Neural progenitor cell (in vitro differentiated cells): Measurements from ENCODE around the gene FYTTD1. TPM values are rescaled to one million over a fixed set of nuclear protein-coding genes. Genes with fewer than 3 reads are reported as not detected.

Experiments
- DNase-seq: peaks from one replicate; pipeline ENCODE4 v3.0.0-alpha.2; 2016; ENCODE audit warnings: low spot score
- H2AFZ ChIP-seq: fragments of 200-600 bp; sonication (generic); replicated peaks from 2 replicates; pipeline ENCODE4 v1.6.1; 2016; ENCODE audit warnings: antibody characterized with exemption
- H3F3A ChIP-seq: fragments of 200-600 bp; sonication (generic); 2 replicates; pipeline ENCODE4 v1.6.1; 2016; ENCODE audit warnings: antibody characterized with exemption, low read depth
- H3K27ac ChIP-seq: fragments of 200-600 bp; sonication (generic); 2 replicates; pipeline ENCODE4 v1.5.1; 2016; ENCODE audit warnings: mild to moderate bottlenecking
- H3K27me3 ChIP-seq: fragments of 200-600 bp; sonication (generic); 2 replicates; pipeline ENCODE4 v1.6.1; 2016; ENCODE audit warnings: mild to moderate bottlenecking, moderate library complexity
- H3K36me3 ChIP-seq: fragments of 200-600 bp; sonication (generic); 2 replicates; pipeline ENCODE4 v1.5.1; 2016
- H3K4me1 ChIP-seq: fragments of 200-600 bp; sonication (generic); 2 replicates; pipeline ENCODE4 v1.6.1; 2016; ENCODE audit warnings: mixed run types
- H3K4me2 ChIP-seq: fragments of 200-600 bp; sonication (generic); 2 replicates; pipeline ENCODE4 v1.6.1; 2016
- H3K4me3 ChIP-seq: fragments of 200-600 bp; sonication (generic); 2 replicates; pipeline ENCODE4 v1.5.1; 2016
- H3K79me2 ChIP-seq: fragments of 200-600 bp; sonication (generic); 2 replicates; pipeline ENCODE4 v1.6.1; 2016; ENCODE audit warnings: low read depth
- H3K9ac ChIP-seq: fragments of 200-600 bp; sonication (generic); 2 replicates; pipeline ENCODE4 v1.6.1; 2016
- H3K9me3 ChIP-seq: fragments of 200-600 bp; sonication (generic); 2 replicates; pipeline ENCODE4 v1.5.1; 2016; ENCODE audit warnings: low read depth
- H4K20me1 ChIP-seq: fragments of 200-600 bp; sonication (generic); 2 replicates; pipeline ENCODE4 v1.6.1; 2016; ENCODE audit warnings: low read depth
- H3K27ac Mint-ChIP-seq: 3 replicates; pipeline ENCODE4 v1.8.0; 2021; ENCODE audit warnings: mixed read lengths
- H3K27me3 Mint-ChIP-seq: 2 replicates; pipeline ENCODE4 v1.8.0; 2022; ENCODE audit warnings: low read depth, mild to moderate bottlenecking, inconsistent platforms, moderate library complexity, mixed read lengths; ENCODE audit not compliant: insufficient read depth
- H3K36me3 Mint-ChIP-seq: 3 replicates; pipeline ENCODE4 v1.8.0; 2021; ENCODE audit warnings: mixed read lengths
- H3K4me1 Mint-ChIP-seq: 3 replicates; pipeline ENCODE4 v1.8.0; 2021; ENCODE audit warnings: mixed read lengths
- H3K4me3 Mint-ChIP-seq: 3 replicates; pipeline ENCODE4 v1.8.0; 2021; ENCODE audit warnings: mild to moderate bottlenecking, moderate library complexity, mixed read lengths
- H3K9me3 Mint-ChIP-seq: 3 replicates; pipeline ENCODE4 v1.8.0; 2020; ENCODE audit warnings: mixed read lengths
- EZH2 ChIP-seq: fragments of 200-600 bp; sonication (generic); IDR thresholded peaks from 2 replicates; pipeline ENCODE4 v1.6.1; 2017; ENCODE audit warnings: antibody characterized with exemption, mild to moderate bottlenecking, moderate library complexity
- EZH2phosphoT487 ChIP-seq: fragments of 200-600 bp; sonication (generic); IDR thresholded peaks from 2 replicates; pipeline ENCODE4 v1.6.1; 2017; ENCODE audit warnings: antibody characterized with exemption
- total RNA-seq: library from RNA; depleted of rRNA; stranded (reverse); fragments of >200 nt; gene quantifications from 2 replicates; pipeline ENCODE4 v1.2.3, GENCODE V29; 2015; ENCODE audit warnings: low replicate concordance
- TF ChIP-seq, protein P1 (sequence below): fragments of 200-600 bp; sonication (generic); IDR thresholded peaks from 2 replicates; pipeline ENCODE4 v1.5.1; 2017; ENCODE audit warnings: antibody characterized with exemption, mild to moderate bottlenecking

The FYTTD1 gene
- total RNA-seq, 1 donor from 2014 or later, result 104 TPM

GRCh38 chr3:197820550-197821335, 71.1 kb downstream of the FYTTD1 start:
- Histone ChIP-seq H3K4me3 (no peak overlapping the region), H3K27me3 (no peaks in the 10 kb centered on the region), H2AFZ (no peak overlapping the region), H3K79me2 (peaks cover 25% of the 10 kb centered on the region), H3K9me3 (no peaks in the 10 kb centered on the region), H3K4me2 (no peak overlapping the region), H3K9ac (no peak overlapping the region), H4K20me1 (no peaks in the 10 kb centered on the region), H3K27ac (no peak overlapping the region), H3F3A (no peaks in the 10 kb centered on the region), H3K36me3 (peaks cover 2% of the 10 kb centered on the region), H3K4me1 (no peaks in the 10 kb centered on the region)
- Mint-ChIP-seq H3K27me3 (no peaks in the 10 kb centered on the region), H3K4me1 (peaks cover 5% of the 10 kb centered on the region), H3K27ac (no peak overlapping the region), H3K4me3 (no peak overlapping the region), H3K36me3 (peaks cover 19% of the 10 kb centered on the region), H3K9me3 (no peaks in the 10 kb centered on the region)
- DNase-seq, result no peak
- TF ChIP-seq EZH2, result no peak
- no peak for TF ChIP-seq EZH2phosphoT487
- TF ChIP-seq, protein P1, sequence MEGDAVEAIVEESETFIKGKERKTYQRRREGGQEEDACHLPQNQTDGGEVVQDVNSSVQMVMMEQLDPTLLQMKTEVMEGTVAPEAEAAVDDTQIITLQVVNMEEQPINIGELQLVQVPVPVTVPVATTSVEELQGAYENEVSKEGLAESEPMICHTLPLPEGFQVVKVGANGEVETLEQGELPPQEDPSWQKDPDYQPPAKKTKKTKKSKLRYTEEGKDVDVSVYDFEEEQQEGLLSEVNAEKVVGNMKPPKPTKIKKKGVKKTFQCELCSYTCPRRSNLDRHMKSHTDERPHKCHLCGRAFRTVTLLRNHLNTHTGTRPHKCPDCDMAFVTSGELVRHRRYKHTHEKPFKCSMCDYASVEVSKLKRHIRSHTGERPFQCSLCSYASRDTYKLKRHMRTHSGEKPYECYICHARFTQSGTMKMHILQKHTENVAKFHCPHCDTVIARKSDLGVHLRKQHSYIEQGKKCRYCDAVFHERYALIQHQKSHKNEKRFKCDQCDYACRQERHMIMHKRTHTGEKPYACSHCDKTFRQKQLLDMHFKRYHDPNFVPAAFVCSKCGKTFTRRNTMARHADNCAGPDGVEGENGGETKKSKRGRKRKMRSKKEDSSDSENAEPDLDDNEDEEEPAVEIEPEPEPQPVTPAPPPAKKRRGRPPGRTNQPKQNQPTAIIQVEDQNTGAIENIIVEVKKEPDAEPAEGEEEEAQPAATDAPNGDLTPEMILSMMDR, result no peak

DNA sequence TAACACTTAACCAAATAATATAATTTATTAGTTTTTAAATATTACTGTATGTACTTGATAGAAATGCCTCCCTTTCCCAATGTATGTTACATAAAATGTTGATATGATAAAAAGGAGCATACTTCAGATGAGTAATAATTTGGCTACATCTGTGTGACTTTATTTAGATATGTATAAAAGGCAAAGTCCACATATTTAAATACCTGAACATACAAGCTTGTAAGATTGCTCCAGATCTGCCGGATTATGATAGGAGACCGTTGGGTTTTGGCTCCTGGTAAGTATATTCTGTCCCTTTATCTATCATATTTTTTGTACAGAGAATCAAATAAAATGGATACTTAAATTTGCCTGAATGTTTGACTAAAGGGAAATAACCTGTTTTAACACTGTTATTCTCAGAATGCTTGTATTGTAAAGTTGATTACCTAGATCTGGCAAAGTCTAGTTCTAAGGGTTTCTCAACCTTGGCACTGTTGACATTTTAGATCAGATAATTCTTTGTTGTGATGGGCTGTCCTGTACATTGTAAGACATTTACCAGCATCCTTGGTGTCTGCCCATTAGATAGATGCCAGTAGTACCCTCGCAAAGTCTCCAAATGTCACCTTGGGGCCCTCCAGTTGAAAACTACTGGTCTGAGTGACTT, 79.8 kb downstream of the FYTTD1 start:
- no peak overlapping the region for H3K27ac Mint-ChIP-seq

GRCh38 chr3:197830308-197830966, 80.8 kb downstream of the FYTTD1 start:
- H3K4me1 Mint-ChIP-seq, result no peaks in the 10 kb centered on the region
- H3K36me3 Mint-ChIP-seq, result peaks cover 29% of the 10 kb centered on the region
- H3K27ac Mint-ChIP-seq, result no peak overlapping the region
- TF ChIP-seq, protein P1, result no peak
- TF ChIP-seq EZH2phosphoT487 (no peak), EZH2 (no peak)
- Histone ChIP-seq H3K27me3 (no peaks in the 10 kb centered on the region), H3K27ac (no peak overlapping the region), H3K9ac (no peak overlapping the region), H3F3A (no peaks in the 10 kb centered on the region), H3K4me1 (no peaks in the 10 kb centered on the region), H3K79me2 (no peaks in the 10 kb centered on the region), H3K36me3 (peaks cover 28% of the 10 kb centered on the region), H3K4me2 (no peak overlapping the region), H3K9me3 (no peaks in the 10 kb centered on the region), H3K4me3 (no peak overlapping the region), H4K20me1 (no peaks in the 10 kb centered on the region), H2AFZ (no peak overlapping the region)
- H3K4me3 Mint-ChIP-seq, result no peak overlapping the region
- H3K9me3 Mint-ChIP-seq, result no peaks in the 10 kb centered on the region
- H3K27me3 Mint-ChIP-seq, result no peaks in the 10 kb centered on the region
- no peak for DNase-seq

More for the DNA sequence above, 79.8 kb downstream of the FYTTD1 start:
- Histone ChIP-seq H3K4me3 (no peak overlapping the region), H3F3A (no peaks in the 10 kb centered on the region), H3K27ac (no peak overlapping the region), H3K36me3 (peaks cover 27% of the 10 kb centered on the region), H3K9ac (no peak overlapping the region), H3K4me1 (no peaks in the 10 kb centered on the region), H3K27me3 (no peaks in the 10 kb centered on the region), H3K4me2 (no peak overlapping the region), H3K79me2 (no peaks in the 10 kb centered on the region), H2AFZ (no peak overlapping the region), H3K9me3 (no peaks in the 10 kb centered on the region), H4K20me1 (no peaks in the 10 kb centered on the region)
- Mint-ChIP-seq H3K27me3 (no peaks in the 10 kb centered on the region), H3K4me3 (no peak overlapping the region), H3K36me3 (peaks cover 33% of the 10 kb centered on the region), H3K4me1 (no peaks in the 10 kb centered on the region), H3K9me3 (no peaks in the 10 kb centered on the region)
- DNase-seq, result no peak
- TF ChIP-seq EZH2phosphoT487 (no peak), EZH2 (no peak)
- TF ChIP-seq, protein P1, result no peak
